Ovary (tissue), 9 donors: Measurements from ENCODE around the gene HDGF. TPM values are rescaled to one million over a fixed set of nuclear protein-coding genes. Genes with fewer than 3 reads are reported as not detected.
"Not testable (repeated sequence)": the region's sequence is repeated elsewhere in the genome, so short reads cannot be mapped to it uniquely, and the experiment has no call there.

ENCODE experiments used
- DNase-seq, 5 donors: peaks; one replicate each; pipeline ENCODE4 v3.0.0-alpha.2; 2019 to 2020
- H3K27ac ChIP-seq, 2 donors: fragments of 200-600 bp; one replicate each; pipeline versions ENCODE4 v1.5.1 to v1.8.0; 2019 to 2022
- H3K27me3 ChIP-seq: fragments of 200-600 bp; one replicate; pipeline ENCODE4 v1.8.0; 2022
- H3K36me3 ChIP-seq: fragments of 200-600 bp; sonication (generic); one replicate; pipeline ENCODE4 v1.5.1; 2019
- H3K4me1 ChIP-seq: one replicate; pipeline ENCODE4 v1.8.1; 2013; ENCODE audit warnings: mild to moderate bottlenecking, moderate library complexity; ENCODE audit not compliant: insufficient read depth
- H3K4me3 ChIP-seq: fragments of 200-600 bp; sonication (generic); one replicate; pipeline ENCODE4 v1.5.1; 2017
- H3K9me3 ChIP-seq, 2 donors: fragments of 200-600 bp in 1 of 2; sonication (generic) in 1 of 2; one replicate each; pipeline versions ENCODE4 v1.5.1 to v1.8.1; 2013 to 2019; ENCODE audit warnings: mild to moderate bottlenecking in 1 of 2, moderate library complexity in 1 of 2
- CTCF ChIP-seq, 3 donors: fragments of 450-650 bp in 2 of 3; fragments of 200-600 bp in 1 of 3; IDR thresholded peaks; one replicate each; pipeline versions ENCODE4 v1.5.1 to v1.8.0; 2016 to 2022; ENCODE audit warnings: antibody characterized with exemption in 3 of 3, mild to moderate bottlenecking in 1 of 3
- EP300 ChIP-seq: sonication (generic); formaldehyde crosslinking; IDR thresholded peaks from one replicate; pipeline ENCODE4 v1.6.1; 2017; ENCODE audit warnings: antibody characterized with exemption
- POLR2A ChIP-seq: fragments of 450-650 bp; IDR thresholded peaks from one replicate; pipeline ENCODE4 v1.6.1; 2017; ENCODE audit warnings: antibody characterized with exemption, mild to moderate bottlenecking, moderate library complexity
- WGBS, 3 donors: extraction: QIAGEN DNeasy Blood & Tissue Kit in 1 of 3; methylation state at CpG; one replicate each; pipeline versions ENCODE4 v1.1.5 to v1.1.7; 2013 to 2017; 5-methylcytosine and 5-hydroxymethylcytosine counted together
- intact Hi-C, 4 donors: fragments of 100-400 bp; cut with DNase I; formaldehyde crosslinking; loops; one replicate each; pipeline versions ENCODE4 v1.11.0 to v1.15.1; 2022 to 2023
- polyA plus RNA-seq, 2 donors: library from polyadenylated mRNA; stranded (reverse); fragments of 200-250 nt in 1 of 2; fragments of 350-450 nt in 1 of 2; fragmentation: Illumina TruSeq in 1 of 2; extraction: RNeasy Lipid Tissue Mini Kit (QIAGEN cat#74804) in 1 of 2; gene quantifications; one replicate each; pipeline ENCODE4 v1.2.3, GENCODE V29; 2013 to 2014
- total RNA-seq, 7 donors: library from RNA; depleted of rRNA in 2 of 7; stranded (reverse); fragments of >200 nt in 2 of 7; fragmentation: NEBNext Ultra II Directional in 3 of 7; extraction: Animal tissue kit (Norgen Biotek cat#: 25700) in 3 of 7; gene quantifications; one replicate each; pipeline versions ENCODE4 v1.1.0 to v1.2.4, GENCODE V29; 2016 to 2023
- donor health status: DM: no; HTN: no; CAD: no; lungs with moderate emphysema.
- donor health status: DM: no; HTN: no; CAD: no.
- donor health status: Bipolar disorder and iron deficiency.
- donor health status: DM: yes; HTN: yes; CAD: no.
- donor health status: DM: no; HTN: no; CAD: no.
- donor health status: DM: yes; HTN: yes; CAD: no.

Gene HDGF
- total and polyA plus RNA-seq, 9 donors: 81.1 to 184 (median 146) TPM

GRCh38 chr1:156766298-156767100 lies 15.0 kb upstream of the HDGF start:
- Histone ChIP-seq H3K36me3 (no peaks in the 10 kb centered on the region), H3K4me1 (no peaks in the 10 kb centered on the region), H3K27me3 (no peaks in the 10 kb centered on the region), H3K9me3 (no peaks in the 10 kb centered on the region), H3K4me3 (peak overlapping the region; percentile 49), H3K27ac (peak overlapping the region in 1 of 2 donors; percentile 81)
- intact Hi-C loops: loop anchor here in 1 of 4 donors (2.0 kb wide), 1 partner anchor 26 kb away; the partner anchor contains the start of gene MRPL24
- DNase-seq: peak in 1 of 5 donors; percentile 77
- TF ChIP-seq EP300 (no peak), CTCF (IDR thresholded peaks at IDR 0.05) (no peak), POLR2A (peak; percentile 26)
- 6 to 11% (median 6%) methylated on average over 14 of the region's 14 CpGs for WGBS, 3 donors

GRCh38 chr1:156765666-156766065 lies 14.2 kb upstream of the HDGF start:
- Histone ChIP-seq H3K27ac (no peak overlapping the region), H3K4me3 (no peak overlapping the region), H3K9me3 (no peaks in the 10 kb centered on the region), H3K4me1 (no peaks in the 10 kb centered on the region), H3K36me3 (no peaks in the 10 kb centered on the region), H3K27me3 (no peaks in the 10 kb centered on the region)
- TF ChIP-seq EP300: no peak
- no peak for TF ChIP-seq POLR2A
- no peak for TF ChIP-seq CTCF (IDR thresholded peaks at IDR 0.05)
- intact Hi-C loops: loop anchor here in 1 of 4 donors (2.0 kb wide), 1 partner anchor 25 kb away; the partner anchor contains the start of gene MRPL24
- DNase-seq: no peak
- WGBS, 3 donors: 91 to 92% (median 91%) methylated on average over 5 of the region's 5 CpGs

- H3K27me3 ChIP-seq, H3K4me1 ChIP-seq, intact Hi-C loops, H3K36me3 ChIP-seq, H3K4me3 ChIP-seq, H3K27ac ChIP-seq, DNase-seq, H3K9me3 ChIP-seq: not testable (repeated sequence)
- WGBS, 3 donors: 93 to 95% (median 94%) methylated on average over 15 of the region's 15 CpGs
Measured at GRCh38 chr1:156765136-156765535, 13.7 kb upstream of the HDGF start.

GRCh38 chr1:156760796-156761104 lies 9.3 kb upstream of the HDGF start:
- no peak for TF ChIP-seq CTCF (IDR thresholded peaks at IDR 0.05)
- TF ChIP-seq EP300: no peak
- no peak for TF ChIP-seq POLR2A
- no peak overlapping the region for H3K27ac ChIP-seq
- no peaks in the 10 kb centered on the region for H3K4me1 ChIP-seq
- no peaks in the 10 kb centered on the region for H3K27me3 ChIP-seq
- 61 to 70% (median 62%) methylated on average over 4 of the region's 4 CpGs for WGBS, 3 donors
- H3K9me3 ChIP-seq: no peaks in the 10 kb centered on the region
- intact Hi-C loops: no loop called here
- no peak overlapping the region for H3K4me3 ChIP-seq
- DNase-seq: no peak
- no peaks in the 10 kb centered on the region for H3K36me3 ChIP-seq

- TF ChIP-seq CTCF (IDR thresholded peaks at IDR 0.05): no peak
- no peak for TF ChIP-seq EP300
- no peak for TF ChIP-seq POLR2A
- intact Hi-C loops: no loop called here
- Histone ChIP-seq H3K4me3 (no peak overlapping the region), H3K36me3 (no peaks in the 10 kb centered on the region), H3K9me3 (no peaks in the 10 kb centered on the region), H3K27ac (no peak overlapping the region), H3K27me3 (no peaks in the 10 kb centered on the region), H3K4me1 (no peaks in the 10 kb centered on the region)
- no peak for DNase-seq
- WGBS, 3 donors: 53 to 63% (median 54%) methylated on average over 6 of the region's 6 CpGs
Measured at GRCh38 chr1:156760092-156760795, 8.8 kb upstream of the HDGF start.

GRCh38 chr1:156757572-156758253 lies 6.2 kb upstream of the HDGF start:
- H3K4me1 ChIP-seq, H3K27ac ChIP-seq, intact Hi-C loops, H3K36me3 ChIP-seq, H3K27me3 ChIP-seq, H3K9me3 ChIP-seq, H3K4me3 ChIP-seq: not testable (repeated sequence)
- 85 to 92% (median 92%) methylated on average over 10 of the region's 10 CpGs for WGBS, 3 donors
- DNase-seq: peak in 2 of 5 donors; percentile 8 to 17
